A673 (cell line): ENCODE results near the gene TNPO2.

Source experiments
- EZH2 ChIP-seq: fragments of 200-600 bp; sonication (generic); IDR thresholded peaks from 2 replicates; pipeline ENCODE4 v1.6.1; 2017; ENCODE audit warnings: borderline replicate concordance, low read depth, mild to moderate bottlenecking, mixed read lengths, antibody characterized with exemption, low read length; ENCODE audit not compliant: poor library complexity, severe bottlenecking
- TF ChIP-seq, protein P1 (sequence below): fragments of 300-800, 200-600 bp; sonication (generic); conservative IDR thresholded peaks from 2 replicates; pipeline ENCODE4 v1.5.1; 2017; ENCODE audit warnings: low read depth, mild to moderate bottlenecking, antibody characterized with exemption, low read length, moderate library complexity, mixed read lengths

DNA sequence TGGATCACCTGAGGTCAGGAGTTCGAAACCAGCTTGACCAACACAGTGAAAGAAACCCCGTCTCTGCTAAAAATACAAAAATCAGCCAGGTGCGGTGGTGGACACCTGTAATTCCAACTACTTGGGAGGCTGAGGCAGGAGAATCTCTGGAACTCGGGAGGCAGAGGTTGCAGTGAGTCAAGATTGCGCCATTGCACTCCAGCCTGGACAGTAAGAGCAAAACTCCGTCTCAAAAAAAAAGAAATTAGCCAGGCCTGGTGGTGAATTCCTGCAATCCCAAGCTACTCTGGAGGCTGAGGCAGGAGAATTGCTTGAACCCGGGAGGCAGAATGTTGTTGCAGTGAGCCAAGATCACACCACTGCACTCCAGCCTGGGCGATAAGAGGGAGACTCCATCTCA, 15.1 kb downstream of the TNPO2 start:
- TF ChIP-seq, protein P1, sequence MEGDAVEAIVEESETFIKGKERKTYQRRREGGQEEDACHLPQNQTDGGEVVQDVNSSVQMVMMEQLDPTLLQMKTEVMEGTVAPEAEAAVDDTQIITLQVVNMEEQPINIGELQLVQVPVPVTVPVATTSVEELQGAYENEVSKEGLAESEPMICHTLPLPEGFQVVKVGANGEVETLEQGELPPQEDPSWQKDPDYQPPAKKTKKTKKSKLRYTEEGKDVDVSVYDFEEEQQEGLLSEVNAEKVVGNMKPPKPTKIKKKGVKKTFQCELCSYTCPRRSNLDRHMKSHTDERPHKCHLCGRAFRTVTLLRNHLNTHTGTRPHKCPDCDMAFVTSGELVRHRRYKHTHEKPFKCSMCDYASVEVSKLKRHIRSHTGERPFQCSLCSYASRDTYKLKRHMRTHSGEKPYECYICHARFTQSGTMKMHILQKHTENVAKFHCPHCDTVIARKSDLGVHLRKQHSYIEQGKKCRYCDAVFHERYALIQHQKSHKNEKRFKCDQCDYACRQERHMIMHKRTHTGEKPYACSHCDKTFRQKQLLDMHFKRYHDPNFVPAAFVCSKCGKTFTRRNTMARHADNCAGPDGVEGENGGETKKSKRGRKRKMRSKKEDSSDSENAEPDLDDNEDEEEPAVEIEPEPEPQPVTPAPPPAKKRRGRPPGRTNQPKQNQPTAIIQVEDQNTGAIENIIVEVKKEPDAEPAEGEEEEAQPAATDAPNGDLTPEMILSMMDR, result no peak
- no peak for TF ChIP-seq EZH2
